ENCODE measurements around the gene GIMAP1.

The GIMAP1 gene

GRCh38 chr7:150722431-150722931, 6.1 kb downstream of the GIMAP1 start:
- no peak for DNase-seq (ENCODE audit: low read depth)

- DNase-seq (ENCODE audit: low read depth) = no peak
Observed at GRCh38 chr7:150723467-150723866, 7.1 kb downstream of the GIMAP1 start.

- DNase-seq (ENCODE audit: low read depth) = no peak
Observed at GRCh38 chr7:150727381-150727780, 11.0 kb downstream of the GIMAP1 start.

- DNase-seq (ENCODE audit: low read depth) = no peak
Observed at GRCh38 chr7:150728011-150728410, 11.6 kb downstream of the GIMAP1 start.

- no peak for DNase-seq (ENCODE audit: low read depth)
Observed at GRCh38 chr7:150728609-150729008, 12.2 kb downstream of the GIMAP1 start.

GRCh38 chr7:150731916-150732315, 15.5 kb downstream of the GIMAP1 start:
- no peak for DNase-seq (ENCODE audit: low read depth)

- DNase-seq (ENCODE audit: low read depth) = no peak
Observed at GRCh38 chr7:150732786-150733481, 16.5 kb downstream of the GIMAP1 start.

GRCh38 chr7:150733482-150734095, 17.2 kb downstream of the GIMAP1 start:
- no peak for DNase-seq (ENCODE audit: low read depth)

- no peak for DNase-seq (ENCODE audit: low read depth)
Observed at GRCh38 chr7:150734254-150734653, 17.8 kb downstream of the GIMAP1 start.

- no peak for DNase-seq (ENCODE audit: low read depth)
Observed at GRCh38 chr7:150735596-150736358, 19.4 kb downstream of the GIMAP1 start.

GRCh38 chr7:150736864-150737263, 20.5 kb downstream of the GIMAP1 start:
- DNase-seq (ENCODE audit: low read depth) = no peak

GRCh38 chr7:150737265-150738055, 21.0 kb downstream of the GIMAP1 start, which contains the start of gene GIMAP5:
Gene GIMAP5 (plus strand): TSS chr7:150737418. CDS start chr7:150740885, 3,467 bp downstream.
- no peak for DNase-seq (ENCODE audit: low read depth)

- no peak for DNase-seq (ENCODE audit: low read depth)
Observed at GRCh38 chr7:150738092-150738491, 21.7 kb downstream of the GIMAP1 start.

- no peak for DNase-seq (ENCODE audit: low read depth)
Observed at GRCh38 chr7:150738591-150739001, 22.2 kb downstream of the GIMAP1 start.

- DNase-seq (ENCODE audit: low read depth) = no peak
Observed at GRCh38 chr7:150739033-150739432, 22.6 kb downstream of the GIMAP1 start.

- DNase-seq (ENCODE audit: low read depth) = no peak
Observed at GRCh38 chr7:150740053-150740452, 23.6 kb downstream of the GIMAP1 start.

- DNase-seq (ENCODE audit: low read depth) = no peak
Observed at GRCh38 chr7:150742286-150742968, 26.0 kb downstream of the GIMAP1 start.

GRCh38 chr7:150744041-150744656, 27.7 kb downstream of the GIMAP1 start:
- no peak for DNase-seq (ENCODE audit: low read depth)

GRCh38 chr7:150745086-150745485, 28.7 kb downstream of the GIMAP1 start:
- DNase-seq (ENCODE audit: low read depth) = no peak

- no peak for DNase-seq (ENCODE audit: low read depth)
Observed at GRCh38 chr7:150745876-150746275, 29.5 kb downstream of the GIMAP1 start.

- DNase-seq (ENCODE audit: low read depth) = no peak
Observed at GRCh38 chr7:150746921-150747320, 30.5 kb downstream of the GIMAP1 start.
